HuH-7.5 (cell line): ENCODE data around the gene CDC25B.
A peak's percentile ranks its signal among the peaks of the same experiment; 100 is the strongest.

Experiments used
- DNase-seq: peaks from one replicate; pipeline ENCODE4 v3.0.0; 2011; ENCODE audit warnings: low spot score

The CDC25B gene

GRCh38 chr20:3804254-3804751 lies 8.2 kb downstream of the CDC25B start:
- no peak for DNase-seq

GRCh38 chr20:3804781-3805180 lies 8.7 kb downstream of the CDC25B start:
- no peak for DNase-seq

GRCh38 chr20:3808544-3808943 lies 12.4 kb downstream of the CDC25B start:
- DNase-seq: no peak

GRCh38 chr20:3811467-3812258 lies 15.6 kb downstream of the CDC25B start:
- peak; percentile 77 for DNase-seq

GRCh38 chr20:3812259-3812681 lies 16.2 kb downstream of the CDC25B start:
- no peak for DNase-seq

- no peak for DNase-seq
Observed at GRCh38 chr20:3812975-3813847, 17.1 kb downstream of the CDC25B start.

GRCh38 chr20:3813848-3814581 lies 17.9 kb downstream of the CDC25B start:
- no peak for DNase-seq

GRCh38 chr20:3814928-3815495 lies 18.9 kb downstream of the CDC25B start:
- no peak for DNase-seq

- DNase-seq: no peak
Observed at GRCh38 chr20:3815703-3816315, 19.7 kb downstream of the CDC25B start.

- DNase-seq: peak; percentile 90
Observed at GRCh38 chr20:3818155-3819151, 22.3 kb downstream of the CDC25B start.

GRCh38 chr20:3819411-3820047 lies 23.4 kb downstream of the CDC25B start:
- no peak for DNase-seq

- DNase-seq: peak; percentile 95
Observed at GRCh38 chr20:3820048-3820900, 24.2 kb downstream of the CDC25B start, which contains the start of gene AP5S1. TSS of gene AP5S1 (plus strand) at chr20:3820547. CDS start at chr20:3822118, 1,571 bp downstream.

- DNase-seq: no peak
Observed at GRCh38 chr20:3820901-3821727, 25.0 kb downstream of the CDC25B start.

GRCh38 chr20:3821996-3822395 lies 25.9 kb downstream of the CDC25B start:
- DNase-seq: no peak

- no peak for DNase-seq
Observed at GRCh38 chr20:3823881-3824280, 27.8 kb downstream of the CDC25B start.

- DNase-seq: no peak
Observed at GRCh38 chr20:3825526-3825925, 29.4 kb downstream of the CDC25B start.

- no peak for DNase-seq
Observed at GRCh38 chr20:3826420-3826819, 30.3 kb downstream of the CDC25B start.

- no peak for DNase-seq
Observed at GRCh38 chr20:3828798-3829197, 32.7 kb downstream of the CDC25B start.
